Subcutaneous adipose tissue (tissue), 4 donors: Measurements from ENCODE around the gene APAF1. TPM values are rescaled to one million over a fixed set of nuclear protein-coding genes. Genes with fewer than 3 reads are reported as not detected.

Source experiments
- total RNA-seq, 4 donors: library from RNA; depleted of rRNA; stranded (reverse); fragments of >200 nt; gene quantifications; one replicate each; pipeline ENCODE4 v1.1.0, GENCODE V29; 2016
- TF ChIP-seq, protein P1 (sequence below): fragments of 450-650 bp; IDR thresholded peaks from one replicate; pipeline ENCODE4 v1.5.1; 2016; ENCODE audit warnings: low read depth, mild to moderate bottlenecking, control low read depth, antibody characterized with exemption, moderate library complexity

APAF1 gene, protein sequence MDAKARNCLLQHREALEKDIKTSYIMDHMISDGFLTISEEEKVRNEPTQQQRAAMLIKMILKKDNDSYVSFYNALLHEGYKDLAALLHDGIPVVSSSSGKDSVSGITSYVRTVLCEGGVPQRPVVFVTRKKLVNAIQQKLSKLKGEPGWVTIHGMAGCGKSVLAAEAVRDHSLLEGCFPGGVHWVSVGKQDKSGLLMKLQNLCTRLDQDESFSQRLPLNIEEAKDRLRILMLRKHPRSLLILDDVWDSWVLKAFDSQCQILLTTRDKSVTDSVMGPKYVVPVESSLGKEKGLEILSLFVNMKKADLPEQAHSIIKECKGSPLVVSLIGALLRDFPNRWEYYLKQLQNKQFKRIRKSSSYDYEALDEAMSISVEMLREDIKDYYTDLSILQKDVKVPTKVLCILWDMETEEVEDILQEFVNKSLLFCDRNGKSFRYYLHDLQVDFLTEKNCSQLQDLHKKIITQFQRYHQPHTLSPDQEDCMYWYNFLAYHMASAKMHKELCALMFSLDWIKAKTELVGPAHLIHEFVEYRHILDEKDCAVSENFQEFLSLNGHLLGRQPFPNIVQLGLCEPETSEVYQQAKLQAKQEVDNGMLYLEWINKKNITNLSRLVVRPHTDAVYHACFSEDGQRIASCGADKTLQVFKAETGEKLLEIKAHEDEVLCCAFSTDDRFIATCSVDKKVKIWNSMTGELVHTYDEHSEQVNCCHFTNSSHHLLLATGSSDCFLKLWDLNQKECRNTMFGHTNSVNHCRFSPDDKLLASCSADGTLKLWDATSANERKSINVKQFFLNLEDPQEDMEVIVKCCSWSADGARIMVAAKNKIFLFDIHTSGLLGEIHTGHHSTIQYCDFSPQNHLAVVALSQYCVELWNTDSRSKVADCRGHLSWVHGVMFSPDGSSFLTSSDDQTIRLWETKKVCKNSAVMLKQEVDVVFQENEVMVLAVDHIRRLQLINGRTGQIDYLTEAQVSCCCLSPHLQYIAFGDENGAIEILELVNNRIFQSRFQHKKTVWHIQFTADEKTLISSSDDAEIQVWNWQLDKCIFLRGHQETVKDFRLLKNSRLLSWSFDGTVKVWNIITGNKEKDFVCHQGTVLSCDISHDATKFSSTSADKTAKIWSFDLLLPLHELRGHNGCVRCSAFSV (N-terminal part only)
- total RNA-seq = 10 to 100 TPM; 11.1 to 21.9 (median 13.2) TPM

DNA sequence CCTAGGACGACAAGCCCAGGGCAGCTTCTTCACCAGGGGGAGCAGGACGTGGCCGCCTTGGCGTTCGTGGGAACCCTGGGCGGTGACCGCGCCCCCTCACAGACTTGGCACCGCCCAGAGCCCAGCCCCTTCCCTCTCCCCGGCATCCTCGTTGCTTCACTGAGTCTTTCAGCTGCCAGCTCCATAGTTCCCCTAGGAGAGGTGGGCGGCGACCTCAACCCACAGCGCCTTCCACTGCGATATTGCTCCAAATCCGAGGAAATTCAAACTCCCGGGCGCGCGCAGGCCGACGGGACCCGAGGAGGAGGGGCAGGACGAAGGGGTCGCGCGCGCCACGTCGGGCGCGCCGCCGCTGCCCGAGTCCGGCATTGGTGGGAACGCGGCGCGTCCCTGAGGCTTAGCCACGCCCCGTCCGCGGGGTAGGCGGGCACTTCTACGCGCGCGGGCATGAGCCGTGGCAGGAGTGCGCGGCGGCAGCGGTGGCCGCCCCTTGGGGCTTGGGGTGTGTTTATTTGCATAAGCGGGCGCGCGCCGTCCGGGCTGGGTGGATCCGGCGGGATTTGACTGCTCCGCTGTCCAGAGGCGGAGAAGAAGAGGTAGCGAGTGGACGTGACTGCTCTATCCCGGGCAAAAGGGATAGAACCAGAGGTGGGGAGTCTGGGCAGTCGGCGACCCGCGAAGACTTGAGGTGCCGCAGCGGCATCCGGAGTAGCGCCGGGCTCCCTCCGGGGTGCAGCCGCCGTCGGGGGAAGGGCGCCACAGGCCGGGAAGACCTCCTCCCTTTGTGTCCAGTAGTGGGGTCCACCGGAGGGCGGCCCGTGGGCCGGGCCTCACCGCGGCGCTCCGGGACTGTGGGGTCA, at the start of gene APAF1, which contains the start of gene IKBIP:
Gene APAF1, plus strand, starts transcription at position 579 of the 860 bp plus-strand sequence. CDS start 3,070 bp downstream, outside the sequence.
Gene IKBIP, minus strand, starts transcription at position 77 of the 860 bp plus-strand sequence. CDS start 87 bp downstream, outside the sequence.
- TF ChIP-seq, protein P1, sequence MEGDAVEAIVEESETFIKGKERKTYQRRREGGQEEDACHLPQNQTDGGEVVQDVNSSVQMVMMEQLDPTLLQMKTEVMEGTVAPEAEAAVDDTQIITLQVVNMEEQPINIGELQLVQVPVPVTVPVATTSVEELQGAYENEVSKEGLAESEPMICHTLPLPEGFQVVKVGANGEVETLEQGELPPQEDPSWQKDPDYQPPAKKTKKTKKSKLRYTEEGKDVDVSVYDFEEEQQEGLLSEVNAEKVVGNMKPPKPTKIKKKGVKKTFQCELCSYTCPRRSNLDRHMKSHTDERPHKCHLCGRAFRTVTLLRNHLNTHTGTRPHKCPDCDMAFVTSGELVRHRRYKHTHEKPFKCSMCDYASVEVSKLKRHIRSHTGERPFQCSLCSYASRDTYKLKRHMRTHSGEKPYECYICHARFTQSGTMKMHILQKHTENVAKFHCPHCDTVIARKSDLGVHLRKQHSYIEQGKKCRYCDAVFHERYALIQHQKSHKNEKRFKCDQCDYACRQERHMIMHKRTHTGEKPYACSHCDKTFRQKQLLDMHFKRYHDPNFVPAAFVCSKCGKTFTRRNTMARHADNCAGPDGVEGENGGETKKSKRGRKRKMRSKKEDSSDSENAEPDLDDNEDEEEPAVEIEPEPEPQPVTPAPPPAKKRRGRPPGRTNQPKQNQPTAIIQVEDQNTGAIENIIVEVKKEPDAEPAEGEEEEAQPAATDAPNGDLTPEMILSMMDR = no peak

DNA sequence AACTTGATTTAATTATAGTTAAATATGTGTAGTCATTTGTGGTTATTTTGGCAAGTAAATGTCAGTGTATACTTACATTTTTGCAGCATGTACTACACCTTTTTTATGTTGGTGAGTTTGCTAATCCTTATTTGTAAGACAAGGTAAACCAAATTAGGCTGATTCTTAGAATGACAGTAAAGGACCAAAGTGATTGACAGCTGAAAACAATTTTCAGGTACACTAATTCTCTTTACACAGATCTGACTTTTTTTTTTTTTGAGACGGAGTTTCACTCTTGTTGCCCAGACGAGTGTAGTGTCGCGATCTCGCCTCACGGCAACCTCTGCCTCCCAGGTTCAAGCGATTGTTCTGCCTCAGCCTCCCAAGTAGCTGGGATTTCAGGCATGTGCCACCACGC, 43.2 kb upstream of the APAF1 start:
- TF ChIP-seq, protein P1 = no peak

DNA sequence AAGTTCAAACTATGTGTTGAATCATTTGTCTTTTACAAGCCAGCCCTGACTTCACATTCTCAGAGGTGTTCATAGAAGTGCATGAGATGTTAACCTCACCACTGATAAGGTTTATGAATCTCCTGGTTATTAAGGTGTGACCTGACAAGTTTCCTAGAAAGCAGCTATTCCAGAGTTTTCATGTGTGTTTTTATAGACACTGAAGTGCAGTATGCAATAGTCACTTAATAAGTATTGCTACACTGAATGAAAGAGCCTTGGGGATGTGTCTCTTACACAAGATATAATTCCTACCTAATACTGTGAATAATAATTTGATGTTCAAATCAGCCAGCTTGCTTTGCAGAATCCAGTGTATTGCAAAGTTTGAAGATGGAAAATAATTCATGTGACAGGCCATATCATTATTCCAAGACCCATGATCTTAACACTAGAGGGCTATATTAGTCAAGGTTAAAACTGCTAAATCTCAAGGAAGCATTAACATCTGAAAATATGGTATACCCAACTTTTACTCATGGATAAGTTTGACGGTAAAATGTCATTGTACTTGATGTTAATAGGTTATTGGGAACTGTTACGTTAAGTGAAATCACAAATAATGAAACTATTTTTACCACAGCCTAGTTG, 38.6 kb upstream of the APAF1 start:
- TF ChIP-seq, protein P1 = no peak

DNA sequence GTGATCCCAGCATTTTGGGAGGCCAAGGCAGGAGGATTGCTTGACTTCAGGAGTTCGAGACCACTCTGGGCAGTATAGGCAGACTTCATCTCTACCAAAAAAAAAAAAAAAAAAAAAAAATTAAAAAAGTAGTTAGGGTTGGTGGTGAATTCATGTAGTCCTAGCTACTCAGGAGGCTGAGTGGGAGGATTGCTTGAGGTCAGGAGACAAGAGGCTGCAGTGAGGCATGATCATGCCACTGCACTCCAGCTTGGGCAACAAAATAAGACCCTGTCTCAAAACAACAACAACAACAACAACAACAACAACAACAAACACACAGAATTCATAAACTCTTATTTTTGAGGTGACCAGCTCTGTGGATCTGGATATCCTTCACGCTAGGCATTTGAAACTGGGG, 34.5 kb upstream of the APAF1 start:
- TF ChIP-seq, protein P1 = no peak

DNA sequence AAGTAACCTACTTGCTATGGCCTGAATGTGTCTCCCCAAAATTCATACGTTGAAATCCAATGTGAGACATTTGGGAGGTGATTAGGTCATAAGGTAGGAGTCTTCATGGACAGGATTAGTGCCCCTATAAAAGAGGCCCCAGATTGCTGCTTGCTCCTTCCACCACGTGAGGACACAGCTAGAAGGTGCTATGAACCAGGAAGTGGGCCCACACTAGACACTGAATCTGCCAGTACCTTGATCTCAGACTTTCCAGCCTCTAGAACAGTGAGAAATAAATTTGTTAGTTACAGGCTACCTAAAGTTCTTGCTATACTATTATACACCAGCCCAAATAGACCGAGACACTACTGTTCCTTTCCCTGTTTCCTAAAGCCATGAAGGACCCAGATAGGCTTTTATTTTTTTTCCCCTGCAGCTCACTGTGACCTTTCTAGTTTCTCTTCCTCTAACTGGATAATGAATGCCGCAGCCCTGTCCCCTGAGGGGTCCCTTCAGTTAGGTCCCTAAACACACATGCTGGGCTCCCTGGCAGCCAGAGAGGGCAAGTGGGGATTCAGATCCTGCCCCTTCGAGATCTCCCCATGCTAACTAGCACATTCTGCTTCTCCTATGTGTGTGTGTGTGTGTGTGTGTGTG, 32.3 kb upstream of the APAF1 start:
- TF ChIP-seq, protein P1 = no peak

DNA sequence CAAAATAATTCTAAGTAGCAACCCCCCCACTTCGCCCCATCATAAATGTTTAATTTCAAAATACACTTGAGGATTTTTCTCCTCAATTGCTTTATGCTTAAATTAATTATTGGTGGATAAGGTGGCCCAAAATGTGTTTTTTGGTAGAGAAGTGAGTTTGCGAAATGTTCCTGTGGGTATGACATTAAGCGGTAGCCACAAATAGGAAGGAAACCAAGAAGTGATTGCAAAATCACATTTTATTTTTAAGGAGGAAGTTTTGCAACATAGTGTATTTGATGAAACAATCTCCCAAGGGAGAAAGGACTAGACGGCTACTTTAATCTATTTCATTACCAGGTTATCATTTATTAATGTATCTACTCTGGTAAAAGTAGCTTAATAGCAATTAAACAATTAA, 26.1 kb upstream of the APAF1 start:
- TF ChIP-seq, protein P1 = no peak
